GM12872 (cell line): ENCODE results near the gene STK24.

Experiments
- CTCF ChIP-seq: IDR thresholded peaks from 3 replicates; pipeline ENCODE4 v1.5.1; 2011; ENCODE audit warnings: low read depth, mild to moderate bottlenecking, low read length, moderate library complexity; ENCODE audit not compliant: insufficient read depth

The STK24 gene

GRCh38 chr13:98543378-98544103, 33.4 kb downstream of the STK24 start:
- TF ChIP-seq CTCF, result no peak

GRCh38 chr13:98542568-98543377, 34.1 kb downstream of the STK24 start:
- no peak for TF ChIP-seq CTCF

GRCh38 chr13:98541701-98542203, 35.2 kb downstream of the STK24 start:
- TF ChIP-seq CTCF, result no peak

- no peak for TF ChIP-seq CTCF
Observed at GRCh38 chr13:98541191-98541590, 35.7 kb downstream of the STK24 start.

- TF ChIP-seq CTCF, result no peak
Observed at GRCh38 chr13:98540476-98540875, 36.4 kb downstream of the STK24 start.

GRCh38 chr13:98539666-98540065, 37.2 kb downstream of the STK24 start:
- no peak for TF ChIP-seq CTCF

GRCh38 chr13:98538876-98539275, 38.0 kb downstream of the STK24 start:
- no peak for TF ChIP-seq CTCF
